ENCODE measurements around the gene PPP1R14C. TPM values are rescaled to one million over a fixed set of nuclear protein-coding genes. Genes with fewer than 3 reads are reported as not detected.
A peak's percentile ranks its signal among the peaks of the same experiment; 100 is the strongest.

PPP1R14C gene
- total and polyA plus RNA-seq, 2 experiments from 2014 or later = 106 to 190 TPM

DNA sequence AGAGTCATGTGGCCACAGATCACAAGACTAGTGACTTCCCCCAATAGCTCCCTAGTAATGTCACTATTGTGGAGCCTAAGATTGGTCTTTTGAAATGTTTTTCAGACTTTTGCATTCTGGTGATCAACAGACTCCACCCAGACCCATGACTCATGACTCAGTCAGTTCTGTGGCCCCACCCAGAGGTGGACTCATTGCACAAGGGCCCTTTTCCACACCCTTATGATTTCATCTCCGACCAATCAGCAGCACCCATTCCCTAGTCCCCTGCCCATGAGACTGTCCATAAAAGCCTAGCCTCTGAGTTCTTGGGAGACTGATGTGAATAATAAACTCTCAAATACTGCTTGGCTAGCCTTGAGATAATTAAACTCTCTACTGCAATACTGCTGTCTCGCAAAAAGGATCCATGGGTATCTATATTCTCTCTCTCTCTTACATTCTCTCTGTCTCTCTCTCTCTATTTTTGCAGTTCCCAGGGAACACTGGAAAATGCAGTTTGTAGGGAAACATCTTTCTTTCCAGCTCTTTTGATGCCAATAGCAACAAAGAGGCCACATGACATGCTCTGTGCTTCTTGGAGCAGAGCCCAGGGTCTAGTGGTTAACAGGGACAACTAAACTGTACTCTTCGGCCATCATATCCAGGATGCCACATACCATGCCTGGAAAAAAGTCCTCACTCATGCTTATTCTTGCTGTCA is 154.6 kb downstream of the PPP1R14C start:
- peak in 1 of 2 donors; percentile 58 for DNase-seq (ENCODE audit: low read depth in 1 of 2, low spot score in 1 of 2)
- Histone ChIP-seq H3K36me3 (no peaks in the 10 kb centered on the region), H3K27ac (no peak overlapping the region), H3K4me1 (ENCODE audit: low read depth) (peaks cover 6% of the 10 kb centered on the region), H3K4me3 (no peak overlapping the region), H3K9me3 (ENCODE audit: low read depth) (no peaks in the 10 kb centered on the region), H3K27me3 (no peaks in the 10 kb centered on the region)
- TF ChIP-seq, protein P1, sequence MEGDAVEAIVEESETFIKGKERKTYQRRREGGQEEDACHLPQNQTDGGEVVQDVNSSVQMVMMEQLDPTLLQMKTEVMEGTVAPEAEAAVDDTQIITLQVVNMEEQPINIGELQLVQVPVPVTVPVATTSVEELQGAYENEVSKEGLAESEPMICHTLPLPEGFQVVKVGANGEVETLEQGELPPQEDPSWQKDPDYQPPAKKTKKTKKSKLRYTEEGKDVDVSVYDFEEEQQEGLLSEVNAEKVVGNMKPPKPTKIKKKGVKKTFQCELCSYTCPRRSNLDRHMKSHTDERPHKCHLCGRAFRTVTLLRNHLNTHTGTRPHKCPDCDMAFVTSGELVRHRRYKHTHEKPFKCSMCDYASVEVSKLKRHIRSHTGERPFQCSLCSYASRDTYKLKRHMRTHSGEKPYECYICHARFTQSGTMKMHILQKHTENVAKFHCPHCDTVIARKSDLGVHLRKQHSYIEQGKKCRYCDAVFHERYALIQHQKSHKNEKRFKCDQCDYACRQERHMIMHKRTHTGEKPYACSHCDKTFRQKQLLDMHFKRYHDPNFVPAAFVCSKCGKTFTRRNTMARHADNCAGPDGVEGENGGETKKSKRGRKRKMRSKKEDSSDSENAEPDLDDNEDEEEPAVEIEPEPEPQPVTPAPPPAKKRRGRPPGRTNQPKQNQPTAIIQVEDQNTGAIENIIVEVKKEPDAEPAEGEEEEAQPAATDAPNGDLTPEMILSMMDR (IDR thresholded peaks at IDR 0.05; ENCODE audit: low read depth, low read length) = no peak

DNA sequence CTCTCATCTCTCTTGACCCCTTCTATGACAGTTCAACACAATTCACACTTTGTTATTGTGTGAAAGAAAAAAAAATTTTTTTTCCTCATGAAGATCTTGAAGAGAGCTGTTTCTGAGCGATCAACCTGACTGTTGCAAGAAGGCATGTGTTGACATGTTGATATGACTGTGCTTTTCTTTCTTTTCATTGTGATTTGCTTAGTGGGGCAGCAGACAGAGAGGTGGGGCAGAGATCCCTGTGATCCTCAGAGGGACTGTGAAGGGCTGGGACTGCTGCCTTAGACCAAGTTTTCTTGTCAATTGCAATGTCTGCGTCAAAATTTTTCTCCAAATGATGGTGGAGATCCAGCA is 155.2 kb downstream of the PPP1R14C start:
- no peak for DNase-seq (ENCODE audit: low read depth in 1 of 2, low spot score in 1 of 2)
- Histone ChIP-seq H3K36me3 (no peaks in the 10 kb centered on the region), H3K4me1 (ENCODE audit: low read depth) (peaks cover 6% of the 10 kb centered on the region), H3K27ac (no peak overlapping the region), H3K27me3 (no peaks in the 10 kb centered on the region), H3K4me3 (no peak overlapping the region), H3K9me3 (ENCODE audit: low read depth) (no peaks in the 10 kb centered on the region)
- TF ChIP-seq, protein P1 (IDR thresholded peaks at IDR 0.05; ENCODE audit: low read depth, low read length) = no peak

DNA sequence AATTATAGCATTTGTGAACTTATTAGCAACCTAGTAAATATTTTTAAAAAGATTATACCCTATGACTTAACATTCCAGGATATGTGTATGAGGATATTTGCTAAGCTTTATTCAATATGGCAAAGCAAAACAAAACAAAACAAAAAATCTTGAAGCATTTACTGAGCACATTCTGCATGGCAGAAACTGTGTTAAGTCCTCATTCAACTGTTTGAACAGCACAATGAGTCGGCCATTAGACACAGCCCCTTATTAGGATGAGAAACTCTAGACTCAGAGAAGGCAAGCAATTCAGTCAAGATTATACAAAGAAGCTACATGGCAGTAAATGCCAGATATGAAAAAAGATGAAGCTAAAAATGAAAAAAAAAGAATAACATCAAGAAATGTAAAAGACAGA is 155.8 kb downstream of the PPP1R14C start:
- no peak for DNase-seq (ENCODE audit: low read depth in 1 of 2, low spot score in 1 of 2)
- no peaks in the 10 kb centered on the region for H3K27me3 ChIP-seq
- no peaks in the 10 kb centered on the region for H3K9me3 ChIP-seq (ENCODE audit: low read depth)
- H3K27ac ChIP-seq = no peak overlapping the region
- no peaks in the 10 kb centered on the region for H3K36me3 ChIP-seq
- no peak overlapping the region for H3K4me3 ChIP-seq
- TF ChIP-seq, protein P1 (IDR thresholded peaks at IDR 0.05; ENCODE audit: low read depth, low read length) = no peak
- H3K4me1 ChIP-seq (ENCODE audit: low read depth) = peaks cover 6% of the 10 kb centered on the region

Other genes starting within 250 kb of the PPP1R14C start
- not detected in 2 replicates for gene RAET1E, start 244.9 kb upstream of the PPP1R14C start, total RNA-seq
- not detected in 2 replicates for gene RAET1E, start 244.9 kb upstream of the PPP1R14C start, polyA plus RNA-seq
- gene RAET1G, start 219.9 kb upstream of the PPP1R14C start, total RNA-seq = not detected in 2 replicates
- not detected in 2 replicates for gene RAET1G, start 219.9 kb upstream of the PPP1R14C start, polyA plus RNA-seq
- gene ULBP2, start 201.0 kb upstream of the PPP1R14C start, total RNA-seq = not detected in 2 replicates
- gene ULBP2, start 201.0 kb upstream of the PPP1R14C start, polyA plus RNA-seq = not detected in 2 replicates
- gene ULBP1, start 179.1 kb upstream of the PPP1R14C start, total RNA-seq = 0.04 TPM in 1 of 2 replicates, not detected in the other
- gene ULBP1, start 179.1 kb upstream of the PPP1R14C start, polyA plus RNA-seq = not detected in 2 replicates
- gene RAET1L, start 117.5 kb upstream of the PPP1R14C start, total RNA-seq = not detected in 2 replicates
- not detected in 2 replicates for gene RAET1L, start 117.5 kb upstream of the PPP1R14C start, polyA plus RNA-seq
- gene ULBP3, start 73.9 kb upstream of the PPP1R14C start, total RNA-seq = 11.1 and 12.8 TPM in 2 replicates
- 3.4 and 5.8 TPM in 2 replicates for gene ULBP3, start 73.9 kb upstream of the PPP1R14C start, polyA plus RNA-seq
- gene IYD, start 226.0 kb downstream of the PPP1R14C start, total RNA-seq = not detected in 2 replicates
- gene IYD, start 226.0 kb downstream of the PPP1R14C start, polyA plus RNA-seq = not detected in 2 replicates

Data from cardiac muscle cell (in vitro differentiated cells and primary cell).